PFSK-1 (cell line): ENCODE results near the gene DMTF1.

ENCODE experiments used
- FOXP2 ChIP-seq: optimal IDR thresholded peaks from 2 replicates; pipeline ENCODE3; 2011; ENCODE audit warnings: borderline replicate concordance, control low read depth, inconsistent platforms; ENCODE audit not compliant: insufficient read depth; ENCODE audit errors: extremely low read length, extremely low read depth
- POLR2AphosphoS5 ChIP-seq: IDR thresholded peaks from 2 replicates; pipeline ENCODE4 v1.6.1; 2012; ENCODE audit warnings: low read depth, mild to moderate bottlenecking, control low read depth, low read length, moderate library complexity
- REST ChIP-seq, 2 experiments: IDR thresholded peaks; 2 replicates each; pipeline versions ENCODE4 v1.6.1 to v1.8.0; 2011 to 2012; ENCODE audit warnings: low read depth in 2 of 2, low read length in 2 of 2, control low read depth in 1 of 2, inconsistent platforms in 1 of 2, mild to moderate bottlenecking in 1 of 2, moderate library complexity in 1 of 2; ENCODE audit not compliant: insufficient read depth in 1 of 2
- SIN3A ChIP-seq: IDR thresholded peaks from 2 replicates; pipeline ENCODE4 v1.6.1; 2012; ENCODE audit warnings: mild to moderate bottlenecking, low read length, moderate library complexity, borderline replicate concordance; ENCODE audit not compliant: insufficient read depth
- TAF1 ChIP-seq: IDR thresholded peaks from 2 replicates; pipeline ENCODE4 v1.6.1; 2012; ENCODE audit warnings: low read length, control low read depth, borderline replicate concordance; ENCODE audit not compliant: insufficient read depth

- TF ChIP-seq REST (IDR thresholded peaks at IDR 0.05; ENCODE audit: insufficient read depth in 1 of 2, low read depth in 2 of 2, low read length in 2 of 2) (no peak), TAF1 (no peak), POLR2AphosphoS5 (no peak), SIN3A (no peak), FOXP2 (no peak)
Measured at GRCh38 chr7:87154569-87154968, 2.3 kb downstream of the DMTF1 start.
